H1 (cell line): ENCODE measurements around the gene OR4D11. TPM values are rescaled to one million over a fixed set of nuclear protein-coding genes. Genes with fewer than 3 reads are reported as not detected.

Source experiments
- KDM4A ChIP-seq: IDR thresholded peaks from one replicate; pipeline ENCODE4 v1.7.1; 2012; ENCODE audit warnings: low read depth, mild to moderate bottlenecking, moderate library complexity, low read length, inconsistent platforms; ENCODE audit not compliant: severe bottlenecking
- polyA plus RNA-seq, 7 experiments: library from polyadenylated mRNA; depleted of rRNA in 3 of 7; stranded (reverse) in 5 of 7; unstranded in 2 of 7; fragments of >200 nt in 5 of 7; fragments of 200-250 nt in 2 of 7; gene quantifications; 1 replicate in 5 of 7; 2 replicates in 1 of 7; 4 replicates in 1 of 7; pipeline versions ENCODE4 v1.2.1 to v1.2.3, GENCODE V29; 2011 to 2013; ENCODE audit warnings: missing spikeins in 2 of 7, mixed read lengths in 2 of 7
- total RNA-seq: library from RNA; stranded (reverse); fragmentation: NEBNext Ultra II Directional; extraction: Animal tissue kit (Norgen Biotek cat#: 25700); gene quantifications from 2 replicates; pipeline ENCODE4 v1.2.1, GENCODE V29; 2021

The OR4D11 gene
- total and polyA plus RNA-seq, 2 of the 8 experiments (the other 6 are each of a cell fraction or from before 2014, with no cell fraction given): not detected

- no peak for TF ChIP-seq KDM4A
Observed at GRCh38 chr11:59550368-59550841, 47.0 kb downstream of the OR4D11 start (continued).
